HepG2 (cell line): ENCODE measurements around the gene STIM1. TPM values are rescaled to one million over a fixed set of nuclear protein-coding genes. Genes with fewer than 3 reads are reported as not detected.
A peak's percentile ranks its signal among the peaks of the same experiment; 100 is the strongest.

Source experiments
- ATAC-seq: fragments of 200-7000 bp; cut with Tn5 transposase; 3 replicates; pipeline ENCODE4 v1.9.1; 2020; ENCODE audit warnings: mild to moderate bottlenecking, moderate library complexity
- BruUV-seq: library from RNA; stranded (reverse); fragments of 400-500 nt; replicated peaks from 2 replicates; lab custom pipeline; 2021; lab: Mats Ljungman, UMichigan
- CTCF ChIA-PET: fragments of 300-600 bp; formaldehyde crosslinking; extraction: SDS; loops from one replicate; lab custom pipeline; 2021; ENCODE audit warnings: low total read pairs, inconsistent platforms, low intra/inter-chr PET ratio; lab: Yijun Ruan, JAX
- POLR2A ChIA-PET: fragments of 350-600 bp; sonication (Branson Sonifier 250); formaldehyde crosslinking; loops from one replicate; lab custom pipeline; 2020; ENCODE audit warnings: antibody characterized with exemption, inconsistent platforms; lab: Yijun Ruan, JAX
- DNase-seq: peaks from one replicate; pipeline ENCODE4 v3.0.0-alpha.2; 2015; ENCODE audit warnings: low spot score
- FAIRE-seq: peaks from 3 replicates; lab custom pipeline; 2011; peaks lifted over from hg19 to GRCh38; lab: Jason Lieb, UNC
- H2AFZ ChIP-seq: one replicate; pipeline ENCODE4 v1.6.1; 2011; ENCODE audit warnings: low read length, inconsistent platforms
- H3K27ac ChIP-seq: fragments of 300-600 bp; 3 replicates; pipeline ENCODE4 v1.8.0; 2011; ENCODE audit warnings: mixed run types, mild to moderate bottlenecking, mixed read lengths, low read length, inconsistent platforms; ENCODE audit not compliant: insufficient read depth; ENCODE audit errors: extremely low read length
- H3K27me3 ChIP-seq, 2 experiments: fragments of 200-600 bp in 1 of 2; 2 replicates in 1 of 2; 3 replicates in 1 of 2; pipeline versions ENCODE4 v1.6.0 to v1.8.0; 2011; ENCODE audit warnings: low read length in 2 of 2, mild to moderate bottlenecking in 2 of 2, moderate library complexity in 2 of 2, inconsistent platforms in 1 of 2; ENCODE audit not compliant: insufficient read depth in 2 of 2, control insufficient read depth in 1 of 2
- H3K36me3 ChIP-seq, 2 experiments: fragments of 200-600 bp in 1 of 2; replicated peaks in 1 of 2; 2 replicates in 1 of 2; 3 replicates in 1 of 2; pipeline versions ENCODE4 v1.5.1 to v1.8.0; 2011; ENCODE audit warnings: low read length in 2 of 2, inconsistent platforms in 1 of 2; ENCODE audit not compliant: insufficient read depth in 2 of 2, control insufficient read depth in 1 of 2
- H3K4me1 ChIP-seq: 2 replicates; pipeline ENCODE4 v1.5.1; 2012; ENCODE audit warnings: low read length, inconsistent platforms; ENCODE audit not compliant: insufficient read depth
- H3K4me2 ChIP-seq: 2 replicates; pipeline ENCODE4 v1.6.0; 2011; ENCODE audit warnings: low read depth, low read length, inconsistent platforms
- H3K4me3 ChIP-seq, 3 experiments: fragments of 200-600 bp in 1 of 3; sonication (generic), shearing (Covaris generic) in 1 of 3; replicated peaks in 1 of 3; 2 replicates each; pipeline ENCODE4 v1.5.1; 2011 to 2016; ENCODE audit warnings: low read length in 3 of 3, inconsistent platforms in 2 of 3, low read depth in 2 of 3, mild to moderate bottlenecking in 2 of 3, control low read depth in 1 of 3, mixed read lengths in 1 of 3; ENCODE audit not compliant: insufficient read depth in 1 of 3
- H3K79me2 ChIP-seq: one replicate; pipeline ENCODE4 v1.6.1; 2011; ENCODE audit warnings: low read length, inconsistent platforms; ENCODE audit not compliant: insufficient read depth
- H3K9ac ChIP-seq: 2 replicates; pipeline ENCODE4 v1.6.0; 2011; ENCODE audit warnings: mild to moderate bottlenecking, low read depth, low read length, inconsistent platforms; ENCODE audit not compliant: insufficient read depth
- H3K9me3 ChIP-seq: 2 replicates; pipeline ENCODE4 v1.5.1; 2012; ENCODE audit warnings: mild to moderate bottlenecking, low read length
- H4K20me1 ChIP-seq: 2 replicates; pipeline ENCODE4 v1.6.0; 2011; ENCODE audit warnings: inconsistent platforms, mild to moderate bottlenecking, low read length, moderate library complexity; ENCODE audit not compliant: insufficient read depth
- ARNT2 ChIP-seq: sonication (generic); formaldehyde crosslinking; IDR thresholded peaks from 2 replicates; pipeline ENCODE4 v1.8.0; 2022; ENCODE audit warnings: mild to moderate bottlenecking, low read depth, missing genetic modification reagents, moderate library complexity
- ATF1 ChIP-seq: IDR thresholded peaks from 2 replicates; pipeline ENCODE4 v1.6.1; 2016; ENCODE audit warnings: mild to moderate bottlenecking, control low read depth
- HMG20B ChIP-seq: conservative IDR thresholded peaks from 2 replicates; pipeline ENCODE4 v1.6.1; 2016; ENCODE audit warnings: missing genetic modification reagents, missing compliant biosample characterization
- IKZF4 ChIP-seq: sonication (generic); formaldehyde crosslinking; IDR thresholded peaks from 2 replicates; pipeline ENCODE4 v1.5.1; 2020; ENCODE audit warnings: borderline replicate concordance, mild to moderate bottlenecking, low read depth, missing genetic modification reagents; ENCODE audit errors: not compliant biosample characterization
- ZBTB42 ChIP-seq: sonication (generic); formaldehyde crosslinking; IDR thresholded peaks from 2 replicates; pipeline ENCODE4 v1.5.0; 2020; ENCODE audit warnings: mild to moderate bottlenecking, missing genetic modification reagents
- ZHX1 ChIP-seq: sonication (generic); formaldehyde crosslinking; IDR thresholded peaks from 2 replicates; pipeline ENCODE4 v1.8.1; 2022; ENCODE audit warnings: low read depth, mild to moderate bottlenecking, missing genetic modification reagents
- ZMAT3 ChIP-seq: sonication (generic); formaldehyde crosslinking; conservative IDR thresholded peaks from 2 replicates; pipeline ENCODE4 v1.7.0; 2021; ENCODE audit warnings: missing genetic modification reagents
- ZMYM3 ChIP-seq: sonication (generic); formaldehyde crosslinking; IDR thresholded peaks from 2 replicates; pipeline ENCODE4 v1.5.1; 2020; ENCODE audit warnings: mild to moderate bottlenecking, missing genetic modification reagents
- ZNF205 ChIP-seq: IDR thresholded peaks from 2 replicates; pipeline ENCODE4 v1.6.1; 2018; ENCODE audit warnings: missing biosample characterization, missing genetic modification reagents
- ZNF281 ChIP-seq: sonication (generic); formaldehyde crosslinking; IDR thresholded peaks from 2 replicates; pipeline ENCODE4 v1.4.0; 2020; ENCODE audit warnings: missing genetic modification reagents, borderline replicate concordance
- WGBS: methylation state at CpG from one replicate; pipeline ENCODE4 v1.1.6; 2017; ENCODE audit warnings: low lambda C conversion rate; 5-methylcytosine and 5-hydroxymethylcytosine counted together
- in situ Hi-C: cut with HindIII; loops from 2 replicates; pipeline ENCODE4 v1.10.0; 2017; ENCODE audit warnings: low pct_unique_long_range_greater_than_20kb; ENCODE audit not compliant: extremely low pct_ligation_motif_present
- intact Hi-C: fragments of 100-400 bp; cut with micrococcal nuclease; formaldehyde crosslinking; loops from one replicate; pipeline ENCODE4 v1.10.0; 2022; ENCODE audit not compliant: unreplicated experiment
- polyA plus RNA-seq, 8 experiments: library from polyadenylated mRNA; depleted of rRNA in 3 of 8; stranded (reverse) in 7 of 8; unstranded in 1 of 8; fragments of >200 nt; fragmentation: Illumina TruSeq in 4 of 8; extraction: Trizol in 4 of 8; gene quantifications; 2 replicates each; pipeline versions ENCODE4 v1.2.1 to v1.2.3, GENCODE V29; 2011 to 2016; ENCODE audit warnings: low read depth in 4 of 8, missing spikeins in 1 of 8, mixed read lengths in 1 of 8; ENCODE audit not compliant: insufficient read depth in 1 of 8
- total RNA-seq, 5 experiments: library from RNA; depleted of rRNA; stranded (reverse); fragments of >200 nt; fragmentation: Illumina TruSeq; extraction: Trizol; gene quantifications; 2 replicates each; pipeline ENCODE4 v1.2.3, GENCODE V29; 2016; ENCODE audit warnings: low read depth in 1 of 5
- TF ChIP-seq, protein P1 (sequence below): fragments of 450-650 bp; IDR thresholded peaks from 2 replicates; pipeline ENCODE4 v1.6.1; 2017
- TF ChIP-seq, protein P2 (sequence below): IDR thresholded peaks from 2 replicates; pipeline ENCODE4 v1.6.1; 2016; ENCODE audit warnings: mild to moderate bottlenecking, missing biosample characterization, missing genetic modification reagents

The STIM1 gene
- total and polyA plus RNA-seq, 2 of the 13 experiments (the other 11 are each of a cell fraction or from before 2014, with no cell fraction given), result 19.2 to 28.5 TPM

DNA sequence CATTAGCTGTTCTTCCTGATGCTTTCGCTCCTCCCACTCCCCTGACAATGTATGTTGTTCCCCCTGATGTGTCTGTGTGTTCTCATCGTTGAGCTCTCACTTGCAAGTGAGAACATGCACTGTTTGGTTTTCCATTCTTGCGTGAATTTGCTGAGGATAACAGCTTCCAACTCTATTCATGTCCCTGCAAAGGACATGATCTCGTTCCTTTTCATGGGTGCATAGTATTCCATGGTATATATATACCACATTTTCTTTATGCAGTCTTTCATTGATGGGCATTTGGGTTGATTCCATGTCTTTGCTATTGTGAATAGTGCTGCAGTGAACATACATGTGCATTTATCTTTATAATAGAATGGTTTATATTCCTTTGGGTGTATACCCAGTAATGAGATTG is 180.5 kb downstream of the STIM1 start:
- no TSS peak for BruUV-seq
- no peak overlapping the region for H3K4me3 ChIP-seq
- H3K27ac ChIP-seq, result no peak overlapping the region
- no peak overlapping the region for H3K9ac ChIP-seq
- H3K79me2 ChIP-seq, result no peaks in the 10 kb centered on the region
- no peaks in the 10 kb centered on the region for H4K20me1 ChIP-seq
- ATAC-seq (no peak), FAIRE-seq (no peak), DNase-seq (no peak)
- CTCF ChIA-PET, result no interaction called here
- no peaks in the 10 kb centered on the region for H3K36me3 ChIP-seq
- intact Hi-C loops (no loop called here), in situ Hi-C loops (no loop called here)
- H3K9me3 ChIP-seq, result peaks cover 4% of the 10 kb centered on the region; the same call in 1 of the 2 replicates
- H3K27me3 ChIP-seq, result no peaks in the 10 kb centered on the region
- 96% methylated on average over 4 of the region's 4 CpGs for WGBS
- H3K4me1 ChIP-seq, result 0 out of 2 replicates have a peak, but pooled peaks cover 9% of the 10 kb centered on the region
- TF ChIP-seq ZNF281 (CRISPR knock-in tag), result no peak
- TF ChIP-seq ZMYM3 (CRISPR knock-in tag), result 0 out of 2 replicates have a peak, but pooled peaks have one; percentile 25
- H2AFZ ChIP-seq, result no peak overlapping the region
- no peak overlapping the region for H3K4me2 ChIP-seq
- POLR2A ChIA-PET, result no interaction called here

- Histone ChIP-seq H3K9me3 (no peaks in the 10 kb centered on the region), H3K79me2 (no peaks in the 10 kb centered on the region), H2AFZ (no peak overlapping the region), H3K27ac (no peak overlapping the region), H3K9ac (no peak overlapping the region), H3K27me3 (no peaks in the 10 kb centered on the region), H3K4me3 (no peak overlapping the region), H3K36me3 (no peaks in the 10 kb centered on the region), H3K4me1 (peaks cover 19% of the 10 kb centered on the region), H3K4me2 (no peak overlapping the region), H4K20me1 (no peaks in the 10 kb centered on the region)
- intact Hi-C loops, result no loop called here
- no peak for DNase-seq
- ChIA-PET CTCF (no interaction called here), POLR2A (no interaction called here)
- no peak for ATAC-seq
- 98% methylated on average over 3 of the region's 3 CpGs for WGBS
- FAIRE-seq, result no peak
- BruUV-seq, result no TSS peak
- in situ Hi-C loops, result no loop called here
- TF ChIP-seq ZMAT3 (CRISPR knock-in tag) (no peak), ZHX1 (no peak), ARNT2 (CRISPR knock-in tag) (no peak), ATF1 (CRISPR knock-in tag) (no peak), ZBTB42 (CRISPR knock-in tag) (no peak), ZNF205 (CRISPR knock-in tag) (no peak), HMG20B (no peak), IKZF4 (CRISPR knock-in tag) (no peak)
- TF ChIP-seq, protein P1, sequence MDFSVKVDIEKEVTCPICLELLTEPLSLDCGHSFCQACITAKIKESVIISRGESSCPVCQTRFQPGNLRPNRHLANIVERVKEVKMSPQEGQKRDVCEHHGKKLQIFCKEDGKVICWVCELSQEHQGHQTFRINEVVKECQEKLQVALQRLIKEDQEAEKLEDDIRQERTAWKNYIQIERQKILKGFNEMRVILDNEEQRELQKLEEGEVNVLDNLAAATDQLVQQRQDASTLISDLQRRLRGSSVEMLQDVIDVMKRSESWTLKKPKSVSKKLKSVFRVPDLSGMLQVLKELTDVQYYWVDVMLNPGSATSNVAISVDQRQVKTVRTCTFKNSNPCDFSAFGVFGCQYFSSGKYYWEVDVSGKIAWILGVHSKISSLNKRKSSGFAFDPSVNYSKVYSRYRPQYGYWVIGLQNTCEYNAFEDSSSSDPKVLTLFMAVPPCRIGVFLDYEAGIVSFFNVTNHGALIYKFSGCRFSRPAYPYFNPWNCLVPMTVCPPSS, result no peak
- TF ChIP-seq, protein P2, sequence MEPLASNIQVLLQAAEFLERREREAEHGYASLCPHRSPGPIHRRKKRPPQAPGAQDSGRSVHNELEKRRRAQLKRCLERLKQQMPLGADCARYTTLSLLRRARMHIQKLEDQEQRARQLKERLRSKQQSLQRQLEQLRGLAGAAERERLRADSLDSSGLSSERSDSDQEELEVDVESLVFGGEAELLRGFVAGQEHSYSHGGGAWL (CRISPR knock-in tag), result no peak
Observed at GRCh38 chr11:4039011-4039410, 183.5 kb downstream of the STIM1 start.
